Adipocyte (in vitro differentiated cells): Measurements from ENCODE around the gene RHOA.
"Not testable (repeated sequence)": the region's sequence is repeated elsewhere in the genome, so short reads cannot be mapped to it uniquely, and the experiment has no call there.

Experiments
- DNase-seq: peaks from one replicate; pipeline ENCODE4 v3.0.0-alpha.2; 2015; ENCODE audit warnings: low read depth
- H3K27me3 ChIP-seq: replicated peaks from 2 replicates; pipeline ENCODE4 v1.7.0; 2013; ENCODE audit warnings: mild to moderate bottlenecking, low read length, moderate library complexity; ENCODE audit not compliant: control insufficient read depth, insufficient read depth
- H3K36me3 ChIP-seq: 2 replicates; pipeline ENCODE4 v1.7.0; 2013; ENCODE audit warnings: low read length, mild to moderate bottlenecking, moderate library complexity; ENCODE audit not compliant: control insufficient read depth, insufficient read depth, severe bottlenecking
- H3K4me1 ChIP-seq: 2 replicates; pipeline ENCODE4 v1.7.0; 2013; ENCODE audit warnings: mild to moderate bottlenecking, low read length, moderate library complexity; ENCODE audit not compliant: control insufficient read depth, insufficient read depth
- H3K4me3 ChIP-seq: 2 replicates; pipeline ENCODE4 v1.7.0; 2013; ENCODE audit warnings: mild to moderate bottlenecking, low read length, moderate library complexity
- H3K9ac ChIP-seq: 2 replicates; pipeline ENCODE4 v1.7.0; 2013; ENCODE audit warnings: mild to moderate bottlenecking, low read length, moderate library complexity
- H3K9me3 ChIP-seq: 2 replicates; pipeline ENCODE4 v1.7.0; 2013; ENCODE audit warnings: mild to moderate bottlenecking, low read length, moderate library complexity; ENCODE audit not compliant: control insufficient read depth

Gene RHOA

DNA sequence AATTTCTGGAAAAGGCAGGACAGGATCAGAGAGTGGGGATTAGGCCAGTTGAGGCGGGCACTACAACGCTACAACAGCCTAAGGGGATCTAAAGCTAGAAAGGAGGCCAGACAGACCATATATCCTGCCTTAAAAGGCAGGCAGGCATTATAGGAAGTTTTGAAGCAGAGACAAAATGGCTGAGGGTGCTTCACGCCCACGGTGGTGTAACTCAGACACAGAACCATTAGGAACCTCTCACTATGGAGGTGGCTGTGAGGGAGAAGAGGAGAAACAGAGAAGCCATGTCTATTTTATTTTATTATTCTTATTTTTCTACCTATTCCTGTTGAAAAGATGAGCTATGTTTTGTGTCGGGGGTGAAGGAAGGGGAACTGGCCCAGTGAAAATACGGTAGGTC lies 69.8 kb downstream of the RHOA start:
- Histone ChIP-seq H3K9me3 (no peaks in the 10 kb centered on the region), H3K27me3 (no peaks in the 10 kb centered on the region), H3K36me3 (peaks cover 3% of the 10 kb centered on the region), H3K4me3 (no peak overlapping the region), H3K9ac (no peak overlapping the region), H3K4me1 (peaks cover 28% of the 10 kb centered on the region)
- no peak for DNase-seq

DNA sequence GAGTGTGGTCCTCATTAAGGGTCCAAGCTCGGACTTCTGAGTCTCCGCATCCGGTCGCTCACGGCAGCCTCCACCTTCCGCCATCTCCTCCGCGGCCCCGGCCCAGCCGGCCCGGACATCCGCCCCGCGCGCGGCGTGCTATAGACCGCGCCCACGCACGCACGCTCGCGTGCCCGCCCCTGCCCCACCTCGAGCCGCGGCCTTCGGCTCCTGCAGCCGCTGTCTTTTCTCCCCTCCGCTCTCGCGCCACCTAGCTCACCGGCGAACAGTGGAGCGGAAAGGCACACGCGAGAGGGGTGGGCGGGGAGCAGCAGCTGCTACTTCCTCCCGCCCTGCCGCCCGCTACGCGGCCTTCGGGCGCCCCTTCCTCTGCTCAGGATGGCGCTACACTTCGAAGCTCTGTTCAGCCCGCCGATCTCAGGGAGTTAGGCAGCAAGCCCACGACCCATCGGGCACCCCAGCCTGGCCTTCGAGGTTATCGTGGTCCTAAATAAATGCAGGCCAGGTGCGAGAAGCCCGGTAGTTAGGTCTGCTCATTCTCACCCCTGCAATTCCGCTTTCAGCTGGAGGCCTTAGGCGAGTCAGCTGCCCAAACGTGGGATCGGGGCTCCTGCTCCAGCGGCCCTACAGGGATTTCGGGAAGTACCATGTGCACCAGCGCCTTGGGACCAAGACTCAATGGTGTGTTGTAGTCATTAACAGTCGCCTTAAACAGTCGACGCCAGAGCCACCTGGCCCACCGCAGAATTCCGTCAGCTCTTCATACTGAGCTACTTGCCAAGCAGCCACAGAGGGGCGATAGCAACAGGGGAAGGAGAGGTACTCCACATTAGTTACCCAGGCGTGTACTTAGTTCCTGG lies 71.6 kb downstream of the RHOA start, which contains the start of gene USP4:
Gene USP4 (minus strand): TSS at position 113 of the 860 bp plus-strand sequence. CDS start 29 bp downstream, at position 84.
- Histone ChIP-seq H3K27me3 (no peaks in the 10 kb centered on the region), H3K4me1 (peaks cover 19% of the 10 kb centered on the region), H3K36me3 (peaks cover 12% of the 10 kb centered on the region), H3K9ac (peak within 1 kb of the TSS; percentile 96), H3K4me3 (peak within 1 kb of the TSS; percentile 95), H3K9me3 (no peaks in the 10 kb centered on the region)
- peak; percentile 90 for DNase-seq

DNA sequence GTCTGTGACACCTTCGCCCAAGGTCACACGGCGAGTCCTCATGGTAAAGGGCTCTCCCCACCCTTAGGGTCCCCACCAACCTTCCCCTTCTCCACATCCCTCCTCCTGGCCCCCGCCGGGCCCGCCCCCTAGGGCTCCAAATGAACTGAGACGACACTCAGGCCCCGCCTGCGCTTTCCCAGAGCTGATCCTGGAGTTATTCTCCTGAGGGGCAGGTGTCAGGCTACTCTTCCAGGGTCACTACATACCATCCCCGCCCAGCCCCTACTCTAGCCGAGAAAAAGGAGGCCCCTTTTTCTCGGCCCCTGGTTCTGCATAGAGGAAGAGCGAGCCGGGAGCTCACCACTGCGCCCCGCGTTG lies 72.2 kb downstream of the RHOA start:
- H3K4me3 ChIP-seq: peak overlapping the region; percentile 95
- H3K27me3 ChIP-seq: no peaks in the 10 kb centered on the region
- H3K9ac ChIP-seq: peak overlapping the region; percentile 96
- peaks cover 18% of the 10 kb centered on the region for H3K36me3 ChIP-seq
- DNase-seq: peak; percentile 49
- no peaks in the 10 kb centered on the region for H3K9me3 ChIP-seq
- H3K4me1 ChIP-seq: peaks cover 19% of the 10 kb centered on the region

DNA sequence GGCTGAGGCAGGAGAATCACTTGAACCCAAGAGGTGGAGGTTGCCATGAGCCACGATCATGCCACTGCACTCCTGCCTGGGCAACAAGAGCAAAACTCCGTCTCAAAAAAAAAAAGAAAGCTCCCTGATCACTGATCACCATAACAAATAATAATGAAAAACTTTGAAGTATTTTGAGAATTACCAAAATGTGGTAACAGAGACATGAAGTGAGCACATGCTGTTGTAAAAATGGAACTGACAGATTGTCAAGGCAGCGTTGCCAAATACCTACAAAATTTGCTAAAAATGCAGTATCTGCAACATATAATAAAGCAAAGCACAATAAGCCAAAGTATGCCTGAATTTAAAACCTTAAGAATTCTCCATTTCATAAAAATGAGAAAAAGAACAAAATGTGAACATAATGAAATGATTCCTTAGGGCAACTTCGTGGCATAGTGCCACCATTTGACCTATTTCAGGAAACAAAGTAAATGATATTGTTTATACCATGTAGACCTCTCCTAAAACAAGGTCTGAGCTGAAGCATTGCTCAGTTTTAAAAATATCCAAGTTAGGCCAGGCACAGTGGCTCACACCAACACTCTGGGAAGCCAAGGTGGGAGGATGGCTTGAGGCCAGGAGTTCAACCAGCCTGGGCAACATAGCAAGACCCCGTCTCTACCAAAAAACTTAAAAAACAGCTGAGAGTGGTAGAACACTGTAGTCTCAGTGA lies 77.7 kb downstream of the RHOA start:
- H3K27me3 ChIP-seq: no peaks in the 10 kb centered on the region
- H3K9me3 ChIP-seq: no peaks in the 10 kb centered on the region
- peaks cover 64% of the 10 kb centered on the region for H3K36me3 ChIP-seq
- H3K4me3 ChIP-seq: no peak overlapping the region
- no peak for DNase-seq
- no peak overlapping the region for H3K9ac ChIP-seq
- peaks cover 11% of the 10 kb centered on the region for H3K4me1 ChIP-seq

DNA sequence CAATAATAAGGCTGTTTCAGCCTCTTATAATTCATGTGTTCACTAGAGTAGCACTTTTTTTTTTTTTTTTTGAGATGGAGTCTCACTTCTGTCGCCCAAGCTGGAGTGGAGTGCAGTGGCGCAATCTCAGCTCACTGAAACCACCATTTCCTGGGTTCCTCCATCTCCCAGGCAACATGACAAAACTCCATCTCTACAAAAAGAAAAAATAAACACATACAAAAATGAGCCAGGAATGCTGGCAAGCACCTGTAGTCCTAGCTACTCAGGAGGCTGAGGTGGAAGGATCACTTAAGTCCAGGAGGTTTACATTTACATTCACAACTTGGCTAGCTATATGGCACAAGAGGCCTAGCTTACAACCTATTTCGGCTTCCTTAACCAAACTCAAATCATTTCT lies 78.7 kb downstream of the RHOA start:
- peaks cover 7% of the 10 kb centered on the region for H3K4me1 ChIP-seq
- no peaks in the 10 kb centered on the region for H3K27me3 ChIP-seq
- H3K9ac ChIP-seq: no peak overlapping the region
- no peaks in the 10 kb centered on the region for H3K9me3 ChIP-seq
- peaks cover 64% of the 10 kb centered on the region for H3K36me3 ChIP-seq
- H3K4me3 ChIP-seq: no peak overlapping the region
- no peak for DNase-seq

DNA sequence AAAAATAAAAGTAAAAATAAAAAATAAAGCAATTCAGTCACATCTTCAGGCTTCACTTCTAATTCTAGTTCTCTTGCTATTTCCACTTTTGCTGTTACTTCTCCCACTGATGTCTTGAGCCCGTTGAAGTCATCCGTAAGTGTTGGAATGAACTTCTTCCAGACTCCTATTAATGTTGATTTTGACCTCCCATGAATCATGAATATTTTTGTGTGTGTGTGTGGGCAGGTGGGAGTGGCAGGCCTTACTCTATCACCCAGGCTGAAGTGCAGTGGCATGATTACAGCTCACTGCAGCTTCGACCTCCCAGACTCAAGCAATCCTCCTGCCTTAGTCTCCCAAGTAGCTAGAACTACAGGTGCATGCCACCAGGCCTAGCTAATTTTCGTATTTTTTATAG lies 82.6 kb downstream of the RHOA start:
- H3K27me3 ChIP-seq: no peaks in the 10 kb centered on the region
- no peaks in the 10 kb centered on the region for H3K9me3 ChIP-seq
- H3K4me1 ChIP-seq: peaks cover 5% of the 10 kb centered on the region
- H3K9ac ChIP-seq: no peak overlapping the region
- H3K4me3 ChIP-seq: no peak overlapping the region
- H3K36me3 ChIP-seq: peaks cover 79% of the 10 kb centered on the region
- DNase-seq: no peak

DNA sequence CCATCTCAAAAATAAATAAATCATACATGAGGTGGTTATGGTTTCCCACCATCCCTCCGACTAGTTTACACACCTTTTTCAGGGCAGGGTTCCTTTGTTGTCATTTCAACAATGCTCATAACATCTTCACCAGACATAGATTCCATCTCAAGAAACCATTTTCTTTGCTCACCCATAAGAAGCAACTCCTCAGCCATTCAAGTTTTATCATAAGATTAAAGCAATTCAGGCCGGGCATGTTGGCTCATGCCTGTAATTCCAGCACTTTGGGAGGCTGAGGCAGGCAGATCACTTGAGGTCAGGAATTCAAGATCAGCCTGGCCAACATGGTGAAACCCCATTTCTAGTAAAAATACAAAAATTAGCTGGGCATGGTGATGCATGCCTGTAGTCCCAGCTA lies 83.4 kb downstream of the RHOA start:
- not testable (repeated sequence) for H3K4me3 ChIP-seq, DNase-seq, H3K4me1 ChIP-seq, H3K9me3 ChIP-seq, H3K9ac ChIP-seq, H3K27me3 ChIP-seq
- H3K36me3 ChIP-seq: peaks cover 79% of the 10 kb centered on the region

DNA sequence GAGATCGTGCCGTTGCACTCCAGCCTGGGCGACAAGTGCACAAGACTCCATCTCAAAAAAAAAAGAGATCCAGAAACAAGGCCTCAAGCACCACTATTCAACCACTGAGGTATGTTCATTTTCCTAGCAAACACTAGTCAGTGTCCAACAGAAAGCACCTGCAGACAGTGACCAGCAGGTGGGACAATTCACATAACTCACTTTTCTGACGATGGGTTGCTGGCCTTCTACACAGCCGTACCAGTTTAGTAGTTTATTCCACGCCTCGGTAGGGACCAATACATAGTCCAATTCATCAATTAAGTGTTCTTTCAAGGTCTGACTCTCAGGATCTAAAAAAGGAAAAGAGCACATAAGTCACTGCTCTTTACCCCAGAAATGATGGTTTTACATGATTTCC lies 84.3 kb downstream of the RHOA start:
- Histone ChIP-seq H3K4me3 (no peak overlapping the region), H3K9me3 (no peaks in the 10 kb centered on the region), H3K9ac (no peak overlapping the region), H3K27me3 (no peaks in the 10 kb centered on the region), H3K36me3 (peaks cover 78% of the 10 kb centered on the region), H3K4me1 (no peaks in the 10 kb centered on the region)
- no peak for DNase-seq

DNA sequence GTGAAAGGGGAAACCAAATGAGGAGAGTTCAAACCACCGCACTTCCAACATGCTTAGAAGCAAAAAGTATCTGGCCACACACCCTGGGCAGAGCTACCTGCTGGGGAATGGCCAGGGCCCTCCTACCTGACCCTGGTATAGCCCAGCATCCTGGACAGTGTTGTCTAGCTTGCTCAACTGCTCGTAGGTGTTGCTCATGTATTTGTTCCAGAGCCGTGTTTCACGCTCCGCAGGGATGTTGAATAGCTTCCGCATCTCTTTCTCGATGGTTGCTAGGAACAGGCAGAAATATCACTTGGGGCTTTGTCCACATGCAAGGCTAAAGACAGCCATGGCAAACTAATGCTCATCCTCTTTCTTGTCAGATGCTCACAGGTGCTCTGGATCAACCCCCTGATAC lies 87.0 kb downstream of the RHOA start:
- Histone ChIP-seq H3K4me3 (no peak overlapping the region), H3K9ac (no peak overlapping the region), H3K4me1 (no peaks in the 10 kb centered on the region), H3K36me3 (peaks cover 85% of the 10 kb centered on the region), H3K27me3 (no peaks in the 10 kb centered on the region), H3K9me3 (no peaks in the 10 kb centered on the region)
- no peak for DNase-seq

DNA sequence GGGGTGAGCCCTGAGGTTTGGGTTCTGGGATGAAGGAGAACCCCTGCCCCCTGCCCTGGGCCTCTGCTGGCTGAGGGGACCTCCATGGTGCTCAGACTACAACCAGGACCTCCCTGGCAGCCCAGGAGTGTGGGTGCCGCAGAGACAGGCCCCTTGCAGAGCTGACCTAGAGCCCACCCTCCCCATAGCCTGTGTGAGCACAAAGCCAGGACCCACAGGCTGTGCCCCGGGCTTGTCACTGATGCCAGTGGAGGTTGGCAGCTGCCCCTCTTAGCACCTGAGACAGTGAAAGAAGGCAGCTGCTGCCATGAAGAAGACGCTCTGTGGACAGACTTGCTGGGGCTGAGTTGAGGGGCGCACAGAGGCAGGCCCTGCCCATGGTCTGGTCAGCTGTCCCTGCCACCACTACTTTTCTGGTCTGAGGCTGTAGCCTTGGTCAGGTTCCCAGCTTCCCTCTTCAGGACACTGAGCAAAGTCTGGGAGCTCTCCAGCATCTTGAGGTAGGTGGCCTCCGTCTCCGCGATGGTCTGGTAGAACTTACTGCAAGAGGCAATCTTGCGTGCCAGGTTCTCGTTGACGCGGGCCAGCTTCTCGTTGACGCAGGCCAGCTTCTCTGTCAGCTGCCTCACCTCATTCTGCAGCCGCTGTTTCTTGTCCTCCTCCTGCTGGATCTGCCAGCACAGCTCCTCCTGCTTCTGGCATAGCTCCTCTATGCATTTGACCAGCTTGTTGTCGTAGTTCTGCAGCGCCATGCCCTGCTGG lies 94.9 kb downstream of the RHOA start:
- DNase-seq: no peak
- Histone ChIP-seq H3K9me3 (no peaks in the 10 kb centered on the region), H3K9ac (no peak overlapping the region), H3K36me3 (peaks cover 68% of the 10 kb centered on the region), H3K27me3 (no peaks in the 10 kb centered on the region), H3K4me3 (no peak overlapping the region), H3K4me1 (peaks cover 10% of the 10 kb centered on the region)
